Limb (tissue), 2 donors: ENCODE data around the gene PPP6R2.
A peak's percentile ranks its signal among the peaks of the same experiment; 100 is the strongest.
"Not testable (repeated sequence)": the region's sequence is repeated elsewhere in the genome, so short reads cannot be mapped to it uniquely, and the experiment has no call there.

ENCODE experiments used
- DNase-seq, 2 donors: peaks; one replicate each; pipeline ENCODE4 v3.0.0-alpha.2; 2016; ENCODE audit errors: extremely low spot score in 2 of 2

Gene PPP6R2

GRCh38 chr22:50398831-50399648, 55.9 kb downstream of the PPP6R2 start:
- no peak for DNase-seq

GRCh38 chr22:50399751-50400331, 56.7 kb downstream of the PPP6R2 start:
- no peak for DNase-seq

GRCh38 chr22:50400406-50400805, 57.3 kb downstream of the PPP6R2 start:
- DNase-seq = no peak

- DNase-seq = no peak
Measured at GRCh38 chr22:50400931-50401330, 57.8 kb downstream of the PPP6R2 start.

GRCh38 chr22:50401907-50402306, 58.8 kb downstream of the PPP6R2 start:
- DNase-seq = no peak

- DNase-seq = peak; percentile 12 to 66
Measured at GRCh38 chr22:50403701-50404101, 60.6 kb downstream of the PPP6R2 start.

GRCh38 chr22:50406416-50407170, 63.5 kb downstream of the PPP6R2 start:
- DNase-seq = no peak

GRCh38 chr22:50408311-50408710, 65.2 kb downstream of the PPP6R2 start:
- DNase-seq = no peak

GRCh38 chr22:50408954-50409353, 65.8 kb downstream of the PPP6R2 start:
- not testable (repeated sequence) for DNase-seq

GRCh38 chr22:50414476-50415248, 71.5 kb downstream of the PPP6R2 start:
- DNase-seq = no peak

GRCh38 chr22:50415426-50415825, 72.3 kb downstream of the PPP6R2 start:
- no peak for DNase-seq

- DNase-seq = no peak
Measured at GRCh38 chr22:50416996-50417395, 73.9 kb downstream of the PPP6R2 start.

- DNase-seq = no peak
Measured at GRCh38 chr22:50417411-50418210, 74.5 kb downstream of the PPP6R2 start.

- DNase-seq = no peak
Measured at GRCh38 chr22:50418624-50419023, 75.5 kb downstream of the PPP6R2 start.

GRCh38 chr22:50419116-50419515, 76.0 kb downstream of the PPP6R2 start:
- DNase-seq = no peak

- DNase-seq = no peak
Measured at GRCh38 chr22:50420015-50420414, 76.9 kb downstream of the PPP6R2 start.

GRCh38 chr22:50420581-50420980, 77.5 kb downstream of the PPP6R2 start:
- DNase-seq = no peak

- DNase-seq = no peak
Measured at GRCh38 chr22:50422046-50422445, 78.9 kb downstream of the PPP6R2 start.

- DNase-seq = no peak
Measured at GRCh38 chr22:50422961-50423815, 80.1 kb downstream of the PPP6R2 start.

- no peak for DNase-seq
Measured at GRCh38 chr22:50423956-50424355, 80.8 kb downstream of the PPP6R2 start.
